AG09319 (cell line): ENCODE results near the gene URB1.
"Not testable (repeated sequence)": the region's sequence is repeated elsewhere in the genome, so short reads cannot be mapped to it uniquely, and the experiment has no call there.

Experiments
- DNase-seq: peaks from one replicate; pipeline ENCODE4 v3.0.0-alpha.2; 2010; ENCODE audit warnings: low read depth; ENCODE audit errors: extremely low read depth
- CTCF ChIP-seq: IDR thresholded peaks from 2 replicates; pipeline ENCODE4 v1.5.1; 2011; ENCODE audit warnings: low read depth, mild to moderate bottlenecking, inconsistent platforms, low read length, moderate library complexity

Gene URB1

GRCh38 chr21:32410291-32410690 is 17.5 kb upstream of the URB1 start:
- TF ChIP-seq CTCF: no peak
- DNase-seq: no peak

GRCh38 chr21:32406405-32406804 is 13.6 kb upstream of the URB1 start:
- no peak for DNase-seq
- TF ChIP-seq CTCF: no peak

GRCh38 chr21:32403201-32403777 is 10.5 kb upstream of the URB1 start:
- no peak for DNase-seq
- peak; percentile 55 for TF ChIP-seq CTCF

GRCh38 chr21:32393677-32394001 is 827 bp upstream of the URB1 start:
- no peak for DNase-seq
- no peak for TF ChIP-seq CTCF

- TF ChIP-seq CTCF: no peak
- no peak for DNase-seq
Measured at GRCh38 chr21:32392299-32392879, 423 bp downstream of the URB1 start.

- no peak for TF ChIP-seq CTCF
- no peak for DNase-seq
Measured at GRCh38 chr21:32391755-32392154, 1.1 kb downstream of the URB1 start.

GRCh38 chr21:32390537-32391224 is 2.1 kb downstream of the URB1 start:
- DNase-seq: not testable (repeated sequence)
